Bronchial epithelial cell (primary cell): ENCODE measurements around the gene CYP21A2. TPM values are rescaled to one million over a fixed set of nuclear protein-coding genes. Genes with fewer than 3 reads are reported as not detected.
"Not testable (repeated sequence)": the region's sequence is repeated elsewhere in the genome, so short reads cannot be mapped to it uniquely, and the experiment has no call there.

ENCODE experiments used
- DNase-seq: peaks from one replicate; pipeline ENCODE4 v3.0.0-alpha.2; 2010; ENCODE audit warnings: low read depth
- FAIRE-seq: peaks from 2 replicates; lab custom pipeline; 2011; peaks lifted over from hg19 to GRCh38; lab: Jason Lieb, UNC
- H3K27me3 ChIP-seq: 2 replicates; pipeline ENCODE4 v1.5.1; 2011; ENCODE audit warnings: low read length; ENCODE audit not compliant: control insufficient read depth, insufficient read depth
- H3K36me3 ChIP-seq: 2 replicates; pipeline ENCODE4 v1.5.1; 2011; ENCODE audit warnings: low read length; ENCODE audit not compliant: control insufficient read depth, insufficient read depth
- H3K4me3 ChIP-seq: 2 replicates; pipeline ENCODE4 v1.5.1; 2011; ENCODE audit warnings: mild to moderate bottlenecking, low read depth, low read length, control low read depth
- total RNA-seq: library from RNA; depleted of rRNA; stranded (reverse); fragments of >200 nt; gene quantifications from 2 replicates; pipeline ENCODE4 v1.2.1, GENCODE V29; 2014
- TF ChIP-seq, protein P1 (sequence below): IDR thresholded peaks from 2 replicates; pipeline ENCODE4 v1.5.1; 2011; ENCODE audit warnings: mild to moderate bottlenecking, moderate library complexity, low read length, control low read depth, inconsistent platforms; ENCODE audit not compliant: insufficient read depth, severe bottlenecking

The CYP21A2 gene
- total RNA-seq, 1 donor from 2014 or later: not detected

DNA sequence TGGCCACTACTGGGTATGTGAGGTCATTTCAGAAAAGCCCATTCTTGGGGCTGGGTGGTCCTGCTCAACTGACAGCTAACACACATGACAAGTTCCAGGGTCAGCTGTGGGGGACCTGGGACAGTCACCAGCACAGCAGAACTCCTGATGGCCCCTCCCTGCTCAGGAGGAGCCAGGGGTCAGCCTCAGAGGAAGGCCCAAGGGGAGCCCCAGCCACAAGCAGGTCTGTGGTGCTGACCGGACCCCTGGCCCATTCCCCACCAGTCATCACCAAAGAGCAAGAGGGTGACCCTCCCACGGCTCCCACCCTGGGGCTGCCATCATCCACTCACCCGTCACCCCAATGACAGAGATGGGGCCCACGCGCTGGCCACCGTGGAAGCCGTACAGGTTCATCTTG lies 18.0 kb downstream of the CYP21A2 start:
- TF ChIP-seq, protein P1, sequence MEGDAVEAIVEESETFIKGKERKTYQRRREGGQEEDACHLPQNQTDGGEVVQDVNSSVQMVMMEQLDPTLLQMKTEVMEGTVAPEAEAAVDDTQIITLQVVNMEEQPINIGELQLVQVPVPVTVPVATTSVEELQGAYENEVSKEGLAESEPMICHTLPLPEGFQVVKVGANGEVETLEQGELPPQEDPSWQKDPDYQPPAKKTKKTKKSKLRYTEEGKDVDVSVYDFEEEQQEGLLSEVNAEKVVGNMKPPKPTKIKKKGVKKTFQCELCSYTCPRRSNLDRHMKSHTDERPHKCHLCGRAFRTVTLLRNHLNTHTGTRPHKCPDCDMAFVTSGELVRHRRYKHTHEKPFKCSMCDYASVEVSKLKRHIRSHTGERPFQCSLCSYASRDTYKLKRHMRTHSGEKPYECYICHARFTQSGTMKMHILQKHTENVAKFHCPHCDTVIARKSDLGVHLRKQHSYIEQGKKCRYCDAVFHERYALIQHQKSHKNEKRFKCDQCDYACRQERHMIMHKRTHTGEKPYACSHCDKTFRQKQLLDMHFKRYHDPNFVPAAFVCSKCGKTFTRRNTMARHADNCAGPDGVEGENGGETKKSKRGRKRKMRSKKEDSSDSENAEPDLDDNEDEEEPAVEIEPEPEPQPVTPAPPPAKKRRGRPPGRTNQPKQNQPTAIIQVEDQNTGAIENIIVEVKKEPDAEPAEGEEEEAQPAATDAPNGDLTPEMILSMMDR: no peak
- Histone ChIP-seq H3K36me3 (no peaks in the 10 kb centered on the region), H3K4me3 (no peak overlapping the region), H3K27me3 (no peaks in the 10 kb centered on the region)
- FAIRE-seq: no peak
- DNase-seq: no peak

DNA sequence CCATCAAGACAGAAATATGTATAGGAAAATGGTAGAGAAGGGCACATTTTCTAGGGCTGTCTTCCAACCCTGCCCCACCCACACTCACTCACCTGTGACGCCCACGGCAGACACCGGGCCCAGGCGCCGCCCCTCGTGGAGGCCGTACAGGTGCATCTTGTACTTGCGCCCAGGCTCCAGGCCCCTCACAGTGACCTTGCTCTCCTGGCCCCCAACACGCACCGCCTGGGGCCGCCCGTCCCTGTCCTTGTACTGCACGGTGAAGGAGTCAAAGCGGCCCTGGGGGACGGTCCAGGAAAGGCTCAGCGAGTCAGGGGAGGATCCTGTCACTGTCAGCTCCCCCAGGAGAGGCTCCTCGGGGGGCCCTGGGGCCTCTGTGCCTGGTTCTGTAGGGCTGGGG lies 19.8 kb downstream of the CYP21A2 start:
- Histone ChIP-seq H3K36me3 (no peaks in the 10 kb centered on the region), H3K4me3 (no peak overlapping the region), H3K27me3 (no peaks in the 10 kb centered on the region)
- TF ChIP-seq, protein P1: no peak
- DNase-seq (no peak), FAIRE-seq (no peak)

DNA sequence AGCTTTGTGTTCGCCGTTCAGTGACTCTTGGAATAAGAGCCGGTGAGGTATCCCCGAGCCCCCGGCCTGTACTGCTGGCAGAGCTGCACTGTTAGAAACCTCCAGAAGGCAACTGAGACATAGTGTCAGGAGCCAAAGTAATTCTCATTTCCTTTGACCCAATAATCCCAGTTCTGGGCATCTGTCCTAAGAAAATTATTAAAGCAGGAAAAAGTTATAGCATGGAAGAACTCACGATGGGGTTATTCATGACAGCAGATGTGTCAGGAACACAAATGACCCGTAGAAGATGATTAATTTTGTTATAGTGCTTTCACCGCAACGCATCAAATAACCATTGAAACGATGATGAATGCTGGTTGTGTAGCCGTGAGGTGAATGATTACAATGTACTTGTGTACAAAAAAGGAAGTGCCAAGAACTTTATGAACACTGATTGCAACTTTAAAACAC lies 20.3 kb downstream of the CYP21A2 start:
- H3K4me3 ChIP-seq: no peak overlapping the region
- TF ChIP-seq, protein P1: no peak
- FAIRE-seq: no peak

DNA sequence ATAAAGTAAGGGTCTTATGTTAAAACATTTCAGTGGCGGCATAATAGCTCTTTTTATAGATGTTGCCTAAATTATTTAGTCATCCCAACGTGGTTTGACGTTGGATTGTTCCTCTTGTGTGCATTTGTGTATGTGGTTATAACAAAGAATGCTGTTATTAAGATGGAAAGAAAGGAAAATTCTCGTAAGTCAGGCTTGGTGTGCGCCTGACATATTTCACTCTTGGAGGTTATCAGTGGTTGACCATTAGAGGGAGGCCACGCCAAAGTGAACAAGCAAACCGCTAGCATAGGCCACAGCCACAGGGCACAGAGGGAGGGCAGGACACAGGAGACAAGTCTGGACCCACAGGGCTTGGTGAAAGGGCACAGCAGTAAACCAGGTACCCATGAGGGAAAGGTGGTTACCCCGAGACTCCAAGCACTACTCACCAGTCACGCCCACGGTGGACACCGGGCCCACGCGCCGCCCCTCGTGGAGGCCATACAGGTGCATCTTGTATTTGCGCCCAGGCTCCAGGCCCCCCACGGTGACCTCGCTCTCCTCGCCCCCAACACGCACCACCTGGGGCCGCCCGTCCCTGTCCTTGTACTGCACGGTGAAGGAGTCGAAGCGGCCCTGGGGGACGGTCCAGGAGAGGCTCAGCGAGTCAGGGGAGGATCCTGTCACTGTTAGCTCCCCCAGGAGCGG lies 22.9 kb downstream of the CYP21A2 start:
- DNase-seq (no peak), FAIRE-seq (no peak)
- Histone ChIP-seq H3K36me3 (no peaks in the 10 kb centered on the region), H3K27me3 (no peaks in the 10 kb centered on the region), H3K4me3 (no peak overlapping the region)
- TF ChIP-seq, protein P1: no peak

More for the DNA sequence above, 20.3 kb downstream of the CYP21A2 start:
- Histone ChIP-seq H3K36me3 (no peaks in the 10 kb centered on the region), H3K27me3 (no peaks in the 10 kb centered on the region)
- no peak for DNase-seq

DNA sequence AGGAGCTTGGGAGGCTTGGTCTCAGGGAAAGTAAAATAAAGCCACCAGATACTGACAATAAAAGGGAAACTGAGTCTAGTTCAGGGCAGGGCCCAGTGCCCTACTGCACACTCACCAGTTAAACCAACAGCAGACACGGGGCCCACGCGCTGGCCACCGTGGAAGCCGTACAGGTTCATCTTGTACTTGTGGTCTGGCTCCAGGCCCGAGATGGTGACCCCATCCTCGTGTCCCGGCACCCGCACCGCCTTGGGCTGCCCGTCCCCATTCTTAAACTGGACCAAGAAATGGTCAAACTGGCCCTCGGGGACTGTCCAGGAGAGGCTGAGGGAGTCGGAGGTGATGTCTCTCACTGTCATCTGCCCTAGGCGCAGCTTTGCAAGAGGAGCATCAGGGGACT lies 26.5 kb downstream of the CYP21A2 start:
- FAIRE-seq: no peak
- TF ChIP-seq, protein P1: no peak

DNA sequence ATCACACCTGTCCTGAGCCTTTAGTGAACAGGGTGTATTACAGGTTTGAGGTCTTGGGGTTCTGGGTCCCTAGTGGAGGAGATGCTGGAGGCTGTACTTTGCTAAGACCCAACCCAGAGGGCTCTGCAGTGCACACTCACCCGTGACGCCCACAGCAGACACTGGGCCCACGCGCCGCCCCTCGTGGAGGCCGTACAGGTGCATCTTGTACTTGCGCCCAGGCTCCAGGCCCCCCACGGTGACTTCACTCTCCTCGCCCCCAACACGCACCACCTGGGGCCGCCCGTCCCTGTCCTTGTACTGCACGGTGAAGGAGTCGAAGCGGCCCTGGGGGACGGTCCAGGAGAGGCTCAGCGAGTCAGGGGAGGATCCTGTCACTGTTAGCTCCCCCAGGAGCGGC lies 29.3 kb downstream of the CYP21A2 start:
- not testable (repeated sequence) for H3K36me3 ChIP-seq, H3K27me3 ChIP-seq, H3K4me3 ChIP-seq, DNase-seq, FAIRE-seq

More for the DNA sequence above, 26.5 kb downstream of the CYP21A2 start:
- Histone ChIP-seq H3K27me3 (no peaks in the 10 kb centered on the region), H3K36me3 (no peaks in the 10 kb centered on the region), H3K4me3 (no peak overlapping the region)
- no peak for DNase-seq

DNA sequence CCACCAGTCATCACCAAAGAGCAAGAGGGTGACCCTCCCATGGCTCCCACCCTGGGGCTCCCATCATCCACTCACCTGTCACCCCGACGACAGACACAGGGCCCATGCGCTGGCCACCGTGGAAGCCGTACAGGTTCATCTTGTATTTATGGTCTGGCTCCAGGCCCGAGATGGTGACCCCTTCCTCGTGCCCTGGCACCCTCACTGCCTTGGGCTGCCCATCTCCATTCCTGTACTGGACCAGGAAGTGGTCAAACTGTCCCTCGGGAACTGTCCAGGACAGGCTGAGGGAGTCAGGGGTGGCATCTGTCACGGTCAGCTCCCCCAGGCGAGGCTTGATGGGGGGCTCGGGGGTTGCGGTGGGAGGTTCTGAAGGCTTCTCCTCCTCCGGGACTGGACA lies 30.1 kb downstream of the CYP21A2 start:
- FAIRE-seq, H3K4me3 ChIP-seq, H3K36me3 ChIP-seq, DNase-seq, H3K27me3 ChIP-seq: not testable (repeated sequence)
